Esophagus muscularis mucosa (tissue), 4 donors: ENCODE data around the gene ATF7. TPM values are rescaled to one million over a fixed set of nuclear protein-coding genes. Genes with fewer than 3 reads are reported as not detected.

Experiments used
- DNase-seq: peaks from one replicate; pipeline ENCODE4 v3.0.0-alpha.2; 2017; ENCODE audit errors: extremely low spot score
- H3K27ac ChIP-seq, 4 donors: fragments of 200-600 bp; sonication (generic); replicated peaks in 1 of 4; 1 replicate in 3 of 4; 2 replicates in 1 of 4; pipeline ENCODE4 v1.5.1; 2016 to 2019; ENCODE audit warnings: mild to moderate bottlenecking in 1 of 4
- H3K27me3 ChIP-seq, 4 donors: fragments of 200-600 bp; sonication (generic); one replicate each; pipeline versions ENCODE4 v1.5.1 to v1.6.0; 2016 to 2019
- H3K36me3 ChIP-seq, 4 donors: fragments of 200-600 bp; sonication (generic); one replicate each; pipeline ENCODE4 v1.5.1; 2016 to 2019
- H3K4me1 ChIP-seq, 4 donors: fragments of 200-600 bp; sonication (generic); one replicate each; pipeline ENCODE4 v1.5.1; 2016 to 2019
- H3K4me3 ChIP-seq, 4 donors: fragments of 200-600 bp; sonication (generic); 1 replicate in 2 of 4; 2 replicates in 2 of 4; pipeline ENCODE4 v1.5.1; 2016 to 2019; ENCODE audit warnings: mild to moderate bottlenecking in 4 of 4, moderate library complexity in 1 of 4
- H3K9me3 ChIP-seq, 4 donors: fragments of 200-600 bp; sonication (generic); 1 replicate in 3 of 4; 2 replicates in 1 of 4; pipeline ENCODE4 v1.5.1; 2016 to 2019
- CTCF ChIP-seq, 3 experiments: fragments of 200-600 bp in 2 of 3; fragments of 450-650 bp in 1 of 3; sonication (generic) in 2 of 3; IDR thresholded peaks; one replicate each; pipeline ENCODE4 v1.5.1; 2017 to 2019; ENCODE audit warnings: antibody characterized with exemption in 3 of 3, mild to moderate bottlenecking in 2 of 3, moderate library complexity in 1 of 3
- EP300 ChIP-seq: sonication (generic); formaldehyde crosslinking; IDR thresholded peaks from one replicate; pipeline ENCODE4 v1.6.1; 2017; ENCODE audit warnings: antibody characterized with exemption
- POLR2A ChIP-seq: fragments of 450-650 bp; IDR thresholded peaks from one replicate; pipeline ENCODE4 v1.6.1; 2017; ENCODE audit warnings: antibody characterized with exemption, moderate library complexity, mild to moderate bottlenecking, low read depth
- POLR2AphosphoS5 ChIP-seq, 2 donors: sonication (generic); formaldehyde crosslinking; IDR thresholded peaks; one replicate each; pipeline ENCODE4 v1.6.1; 2017; ENCODE audit warnings: antibody characterized with exemption in 2 of 2
- WGBS: methylation state at CpG from one replicate; pipeline ENCODE4 v1.1.5; 2018; 5-methylcytosine and 5-hydroxymethylcytosine counted together
- intact Hi-C: fragments of 100-400 bp; cut with DNase I; formaldehyde crosslinking; loops from one replicate; pipeline ENCODE4 v1.15.1; 2023
- total RNA-seq, 4 donors: library from RNA; depleted of rRNA; stranded (reverse); fragments of >200 nt; gene quantifications; one replicate each; pipeline versions ENCODE4 v1.1.0 to v1.2.1, GENCODE V29; 2016

ATF7 gene
- total RNA-seq, 4 donors from 2014 or later, result 23.5 to 43.6 (median 37.1) TPM

DNA sequence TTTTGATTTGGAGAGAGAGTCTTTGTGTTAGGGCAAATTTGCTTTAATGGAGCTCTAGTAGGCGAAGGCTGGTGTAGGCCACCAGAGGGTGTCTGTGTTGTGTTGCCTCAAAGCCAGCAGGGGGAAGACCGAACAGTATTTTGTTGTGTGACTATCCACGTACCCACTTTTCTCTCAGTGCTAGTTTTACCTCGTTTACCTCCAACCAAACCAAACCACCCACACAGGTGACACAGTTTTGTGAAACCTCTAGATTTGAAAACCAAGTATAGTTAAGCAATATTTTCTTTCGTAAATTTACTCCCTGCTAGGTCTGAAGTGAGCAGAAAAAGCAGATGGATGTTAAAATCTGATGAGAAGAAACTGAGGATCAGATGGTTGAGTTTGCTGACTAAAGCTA is 82.6 kb downstream of the ATF7 start:
- peaks cover 20 to 79% (median 66%) of the 10 kb centered on the region in 4 donors for H3K36me3 ChIP-seq
- TF ChIP-seq EP300 (no peak), POLR2AphosphoS5 (IDR thresholded peaks at IDR 0.05) (peak in 1 of 2 donors; percentile 52), POLR2A (no peak), CTCF (IDR thresholded peaks at IDR 0.05) (peak; percentile 81 to 93 (median 83))

GRCh38 chr12:53539526-53539925 is 86.7 kb downstream of the ATF7 start:
- H3K27me3 ChIP-seq, result no peaks in the 10 kb centered on the region
- intact Hi-C loops, result no loop called here

More for the DNA sequence above, 82.6 kb downstream of the ATF7 start:
- Histone ChIP-seq H3K4me3 (no peak overlapping the region), H3K27me3 (no peaks in the 10 kb centered on the region), H3K9me3 (no peaks in the 10 kb centered on the region), H3K27ac (peak overlapping the region; percentile 45 to 70 (median 68)), H3K4me1 (peaks cover 12 to 26% (median 19%) of the 10 kb centered on the region in 4 donors)
- intact Hi-C loops, result loop anchor here (1.0 kb wide), 1 partner anchor 133 kb away; the partner anchor contains the start of gene ATP5MC2
- 21% methylated on average over 5 of the region's 5 CpGs for WGBS
- no peak for DNase-seq

DNA sequence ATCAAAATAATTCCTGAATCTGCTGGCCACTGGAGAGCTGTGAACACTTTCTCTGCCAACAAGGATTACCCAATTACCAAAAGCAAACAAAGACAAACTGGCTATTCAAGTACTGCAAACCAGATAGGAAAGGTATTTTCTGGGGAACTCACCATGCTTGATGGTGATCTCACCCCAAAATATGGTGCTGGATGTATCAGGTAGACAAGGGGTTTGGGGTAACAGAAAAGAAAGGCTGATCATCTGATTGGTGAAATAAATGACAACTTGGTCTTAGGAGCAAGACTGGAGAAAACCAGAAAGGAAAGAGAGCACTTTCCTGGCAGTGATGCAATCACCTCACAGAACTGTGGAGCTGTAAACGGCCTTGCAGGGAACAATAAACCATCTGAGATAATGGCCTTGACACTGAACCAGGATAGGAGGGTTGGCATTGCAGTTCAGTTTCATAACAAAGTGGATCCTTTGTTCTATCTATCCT is 87.9 kb downstream of the ATF7 start:
- no peak for DNase-seq
- H3K9me3 ChIP-seq, result no peaks in the 10 kb centered on the region
- H3K27ac ChIP-seq, result peak overlapping the region; percentile 24 to 61 (median 40)
- no peak overlapping the region for H3K4me3 ChIP-seq
- peaks cover 53 to 100% (median 92%) of the 10 kb centered on the region in 4 donors for H3K36me3 ChIP-seq
- TF ChIP-seq POLR2A, result no peak
- peak; percentile 12 to 17 for TF ChIP-seq POLR2AphosphoS5 (IDR thresholded peaks at IDR 0.05)
- TF ChIP-seq EP300, result no peak
- TF ChIP-seq CTCF (IDR thresholded peaks at IDR 0.05), result no peak
- H3K4me1 ChIP-seq, result peaks cover 7 to 15% (median 11%) of the 10 kb centered on the region in 4 donors
- 5% methylated on average over 1 of the region's 1 CpG for WGBS
- no peaks in the 10 kb centered on the region for H3K27me3 ChIP-seq
- intact Hi-C loops, result no loop called here

More at GRCh38 chr12:53539526-53539925, 86.7 kb downstream of the ATF7 start:
- no peaks in the 10 kb centered on the region for H3K9me3 ChIP-seq
- TF ChIP-seq POLR2A (no peak), EP300 (no peak), POLR2AphosphoS5 (IDR thresholded peaks at IDR 0.05) (no peak), CTCF (IDR thresholded peaks at IDR 0.05) (no peak)
- 96% methylated on average over 3 of the region's 3 CpGs for WGBS
- peaks cover 13 to 25% (median 18%) of the 10 kb centered on the region in 4 donors for H3K4me1 ChIP-seq
- no peak overlapping the region for H3K4me3 ChIP-seq
- H3K27ac ChIP-seq, result no peak overlapping the region
- H3K36me3 ChIP-seq, result peaks cover 41 to 88% (median 81%) of the 10 kb centered on the region in 4 donors
- no peak for DNase-seq

GRCh38 chr12:53536962-53537361 is 89.2 kb downstream of the ATF7 start:
- Histone ChIP-seq H3K36me3 (peaks cover 58 to 100% (median 92%) of the 10 kb centered on the region in 4 donors), H3K9me3 (no peaks in the 10 kb centered on the region), H3K4me3 (no peak overlapping the region), H3K4me1 (peaks cover 7 to 19% (median 11%) of the 10 kb centered on the region in 4 donors), H3K27ac (no peak overlapping the region), H3K27me3 (no peaks in the 10 kb centered on the region)
- 93% methylated on average over 3 of the region's 3 CpGs for WGBS
- DNase-seq, result no peak
- TF ChIP-seq EP300 (no peak), POLR2A (no peak), POLR2AphosphoS5 (IDR thresholded peaks at IDR 0.05) (no peak), CTCF (IDR thresholded peaks at IDR 0.05) (no peak)
- intact Hi-C loops, result no loop called here
